Gastrocnemius medialis (tissue), 4 donors: ENCODE data around the gene DSCAML1.

Experiments used
- POLR2A ChIP-seq, 2 donors: fragments of 450-650 bp; IDR thresholded peaks; one replicate each; pipeline ENCODE4 v1.6.1; 2017; ENCODE audit warnings: antibody characterized with exemption in 2 of 2, mild to moderate bottlenecking in 2 of 2, moderate library complexity in 2 of 2
- TF ChIP-seq, protein P1 (sequence below), 5 experiments: fragments of 450-650 bp in 3 of 5; fragments of 200-600 bp in 2 of 5; sonication (generic) in 2 of 5; IDR thresholded peaks in 4 of 5; conservative IDR thresholded peaks in 1 of 5; 1 replicate in 4 of 5; 2 replicates in 1 of 5; pipeline ENCODE4 v1.5.1; 2016 to 2019; ENCODE audit warnings: antibody characterized with exemption in 5 of 5, mild to moderate bottlenecking in 3 of 5, moderate library complexity in 3 of 5

DNA sequence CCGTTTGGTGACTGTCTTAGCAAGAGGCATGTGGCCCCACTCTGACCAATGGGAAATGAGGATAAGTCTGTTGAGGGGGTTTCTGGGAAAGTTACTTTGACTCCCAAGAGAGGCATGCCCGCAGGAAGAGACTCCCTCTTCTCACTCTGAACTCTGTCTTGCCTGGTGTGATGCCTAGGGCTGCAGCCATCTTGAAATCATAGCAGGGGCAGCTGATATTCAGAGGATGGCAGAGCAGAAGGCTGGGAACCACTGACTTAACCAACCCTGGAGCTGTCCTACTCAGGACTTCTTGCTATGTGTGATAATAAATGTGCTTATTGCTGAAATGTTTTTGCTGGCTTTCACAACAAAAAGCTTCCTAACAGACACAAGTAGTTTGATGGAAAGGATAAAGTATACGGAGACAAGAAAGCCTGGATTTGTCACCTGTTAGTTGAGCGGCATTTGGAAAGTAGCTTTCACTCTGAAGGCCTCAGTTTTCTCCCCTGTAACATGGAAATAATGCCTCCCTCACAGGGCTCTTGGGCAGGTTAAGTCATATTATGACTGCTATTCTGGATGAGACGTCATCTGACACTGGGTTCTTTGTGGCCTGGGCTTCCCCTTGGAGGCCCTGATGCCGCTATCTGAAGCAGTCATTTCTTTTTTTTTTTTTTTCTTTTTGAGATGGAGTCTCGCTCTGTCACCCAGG is 340.8 kb downstream of the DSCAML1 start:
- TF ChIP-seq, protein P1, sequence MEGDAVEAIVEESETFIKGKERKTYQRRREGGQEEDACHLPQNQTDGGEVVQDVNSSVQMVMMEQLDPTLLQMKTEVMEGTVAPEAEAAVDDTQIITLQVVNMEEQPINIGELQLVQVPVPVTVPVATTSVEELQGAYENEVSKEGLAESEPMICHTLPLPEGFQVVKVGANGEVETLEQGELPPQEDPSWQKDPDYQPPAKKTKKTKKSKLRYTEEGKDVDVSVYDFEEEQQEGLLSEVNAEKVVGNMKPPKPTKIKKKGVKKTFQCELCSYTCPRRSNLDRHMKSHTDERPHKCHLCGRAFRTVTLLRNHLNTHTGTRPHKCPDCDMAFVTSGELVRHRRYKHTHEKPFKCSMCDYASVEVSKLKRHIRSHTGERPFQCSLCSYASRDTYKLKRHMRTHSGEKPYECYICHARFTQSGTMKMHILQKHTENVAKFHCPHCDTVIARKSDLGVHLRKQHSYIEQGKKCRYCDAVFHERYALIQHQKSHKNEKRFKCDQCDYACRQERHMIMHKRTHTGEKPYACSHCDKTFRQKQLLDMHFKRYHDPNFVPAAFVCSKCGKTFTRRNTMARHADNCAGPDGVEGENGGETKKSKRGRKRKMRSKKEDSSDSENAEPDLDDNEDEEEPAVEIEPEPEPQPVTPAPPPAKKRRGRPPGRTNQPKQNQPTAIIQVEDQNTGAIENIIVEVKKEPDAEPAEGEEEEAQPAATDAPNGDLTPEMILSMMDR (IDR thresholded peaks at IDR 0.05 in 4 of 5, conservative IDR thresholded peaks at IDR 0.05 in 1 of 5), result no peak
- TF ChIP-seq POLR2A (IDR thresholded peaks at IDR 0.05), result no peak
